ENCODE measurements around the gene TMEM26. TPM values are rescaled to one million over a fixed set of nuclear protein-coding genes. Genes with fewer than 3 reads are reported as not detected.

Gene TMEM26
- total and polyA plus RNA-seq, 9 of the 15 experiments (the other 6 are each of a cell fraction or from before 2014, with no cell fraction given), result not detected

DNA sequence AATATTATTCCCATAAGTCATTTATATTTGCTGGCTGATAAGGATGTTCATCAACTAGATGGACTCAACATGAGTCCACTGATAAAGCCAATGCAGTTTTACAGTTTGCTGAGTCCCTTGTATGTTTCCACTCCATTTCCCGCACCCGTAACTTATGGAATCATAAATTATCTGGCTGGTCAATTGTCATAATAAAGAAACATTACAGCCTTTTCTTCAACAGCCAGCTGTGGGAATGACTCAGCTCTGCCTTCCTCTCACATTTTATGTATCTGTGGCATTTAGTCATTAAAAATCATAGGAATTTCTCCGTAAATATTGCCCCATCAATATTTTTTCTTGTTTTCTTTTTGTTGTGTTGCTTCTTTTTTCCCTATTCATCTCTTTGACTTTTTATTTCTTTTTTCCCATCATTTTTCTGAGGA lies 22.3 kb upstream of the TMEM26 start:
- no peaks in the 10 kb centered on the region for H3K27me3 ChIP-seq (ENCODE audit: control insufficient read depth in 2 of 2, insufficient read depth in 2 of 2, low read length in 2 of 2)
- H3K4me2 ChIP-seq (ENCODE audit: insufficient read depth, low read length), result no peak overlapping the region
- ChIA-PET CTCF (ENCODE audit: low intra/inter-chr PET ratio) (no interaction called here), POLR2A (interaction anchor here (0.6 to 0.9 kb wide), 2 partner anchors 9 to 13 kb away, joined by 3 to 6 read pairs; no protein-coding TSS in a partner anchor)
- 0 out of 4 replicates have a peak overlapping the region, but pooled peaks of 1 of the 2 experiments have one; percentile 13 for H3K9ac ChIP-seq (ENCODE audit: insufficient read depth in 1 of 2, low read depth in 2 of 2, low read length in 2 of 2)
- peak overlapping the region; percentile 43; the same call in 1 of the 2 replicates for H2AFZ ChIP-seq (ENCODE audit: low read depth, low read length)
- in situ Hi-C loops (cut with MboI) (no loop called here), intact Hi-C loops (cut with micrococcal nuclease) (loop anchor here (2.0 to 5.0 kb wide), 2 partner anchors 117 to 359 kb away; no protein-coding TSS in a partner anchor)
- H3K4me1 ChIP-seq (replicated peaks in 1 of 2; ENCODE audit: control insufficient read depth in 2 of 2, insufficient read depth in 2 of 2, low read length in 2 of 2), result peaks cover 0 to 5% of the 10 kb centered on the region in 2 experiments; a peak in 2 of 5 replicates
- no peaks in the 10 kb centered on the region for H3K79me2 ChIP-seq (ENCODE audit: control insufficient read depth, insufficient read depth, low read length)
- no peaks in the 10 kb centered on the region for H3K9me3 ChIP-seq (replicated peaks; ENCODE audit: control insufficient read depth, insufficient read depth, low read depth, low read length)
- H3K4me3 ChIP-seq, result no peak overlapping the region
- H3K9me1 ChIP-seq (ENCODE audit: control insufficient read depth, insufficient read depth, low read length), result no peaks in the 10 kb centered on the region
- no TSS peak for BruUV-seq (replicated peaks)
- WGBS (ENCODE audit: insufficient coverage, low coverage, missing lambda C conversion rate), result 0% methylated on average over 3 of the region's 3 CpGs
- H3K36me3 ChIP-seq (ENCODE audit: control insufficient read depth, insufficient read depth, low read length), result no peaks in the 10 kb centered on the region
- H3K27ac ChIP-seq (ENCODE audit: extremely low read depth, low read depth, low read length), result peak overlapping the region; percentile 41; the same call in 1 of the 3 replicates
- DNase-seq (ENCODE audit: extremely low read depth in 1 of 4, low spot score in 3 of 4) (peak in 2 of 4 experiments; percentile 63 to 79), ATAC-seq (peak; percentile 67), FAIRE-seq (peak; percentile 65)
- H4K20me1 ChIP-seq (replicated peaks; ENCODE audit: control insufficient read depth, insufficient read depth, low read length), result no peaks in the 10 kb centered on the region
- TF ChIP-seq NRF1 (conservative IDR thresholded peaks at IDR 0.05 in 1 of 2, IDR thresholded peaks at IDR 0.05 in 1 of 2) (0 out of 4 replicates have a peak, but pooled peaks of 1 of the 2 experiments have one; percentile 14), JUND (IDR thresholded peaks at IDR 0.05; ENCODE audit: borderline replicate concordance, low read depth, low read length) (peak; percentile 82), JUND (tag; IDR thresholded peaks at IDR 0.05; ENCODE audit: borderline replicate concordance, low read depth, low read length) (peak; percentile 87; the same call in 2 of the 3 replicates), CXXC5 (CRISPR knock-in tag; IDR thresholded peaks at IDR 0.05) (peak; percentile 30; the same call in 1 of the 2 replicates), RHOXF2B (CRISPR knock-in tag; conservative IDR thresholded peaks at IDR 0.05) (no peak), CREB1 (IDR thresholded peaks at IDR 0.05) (no peak), CREB1 (CRISPR knock-in tag; IDR thresholded peaks at IDR 0.05) (no peak)
- TF ChIP-seq, protein P1, sequence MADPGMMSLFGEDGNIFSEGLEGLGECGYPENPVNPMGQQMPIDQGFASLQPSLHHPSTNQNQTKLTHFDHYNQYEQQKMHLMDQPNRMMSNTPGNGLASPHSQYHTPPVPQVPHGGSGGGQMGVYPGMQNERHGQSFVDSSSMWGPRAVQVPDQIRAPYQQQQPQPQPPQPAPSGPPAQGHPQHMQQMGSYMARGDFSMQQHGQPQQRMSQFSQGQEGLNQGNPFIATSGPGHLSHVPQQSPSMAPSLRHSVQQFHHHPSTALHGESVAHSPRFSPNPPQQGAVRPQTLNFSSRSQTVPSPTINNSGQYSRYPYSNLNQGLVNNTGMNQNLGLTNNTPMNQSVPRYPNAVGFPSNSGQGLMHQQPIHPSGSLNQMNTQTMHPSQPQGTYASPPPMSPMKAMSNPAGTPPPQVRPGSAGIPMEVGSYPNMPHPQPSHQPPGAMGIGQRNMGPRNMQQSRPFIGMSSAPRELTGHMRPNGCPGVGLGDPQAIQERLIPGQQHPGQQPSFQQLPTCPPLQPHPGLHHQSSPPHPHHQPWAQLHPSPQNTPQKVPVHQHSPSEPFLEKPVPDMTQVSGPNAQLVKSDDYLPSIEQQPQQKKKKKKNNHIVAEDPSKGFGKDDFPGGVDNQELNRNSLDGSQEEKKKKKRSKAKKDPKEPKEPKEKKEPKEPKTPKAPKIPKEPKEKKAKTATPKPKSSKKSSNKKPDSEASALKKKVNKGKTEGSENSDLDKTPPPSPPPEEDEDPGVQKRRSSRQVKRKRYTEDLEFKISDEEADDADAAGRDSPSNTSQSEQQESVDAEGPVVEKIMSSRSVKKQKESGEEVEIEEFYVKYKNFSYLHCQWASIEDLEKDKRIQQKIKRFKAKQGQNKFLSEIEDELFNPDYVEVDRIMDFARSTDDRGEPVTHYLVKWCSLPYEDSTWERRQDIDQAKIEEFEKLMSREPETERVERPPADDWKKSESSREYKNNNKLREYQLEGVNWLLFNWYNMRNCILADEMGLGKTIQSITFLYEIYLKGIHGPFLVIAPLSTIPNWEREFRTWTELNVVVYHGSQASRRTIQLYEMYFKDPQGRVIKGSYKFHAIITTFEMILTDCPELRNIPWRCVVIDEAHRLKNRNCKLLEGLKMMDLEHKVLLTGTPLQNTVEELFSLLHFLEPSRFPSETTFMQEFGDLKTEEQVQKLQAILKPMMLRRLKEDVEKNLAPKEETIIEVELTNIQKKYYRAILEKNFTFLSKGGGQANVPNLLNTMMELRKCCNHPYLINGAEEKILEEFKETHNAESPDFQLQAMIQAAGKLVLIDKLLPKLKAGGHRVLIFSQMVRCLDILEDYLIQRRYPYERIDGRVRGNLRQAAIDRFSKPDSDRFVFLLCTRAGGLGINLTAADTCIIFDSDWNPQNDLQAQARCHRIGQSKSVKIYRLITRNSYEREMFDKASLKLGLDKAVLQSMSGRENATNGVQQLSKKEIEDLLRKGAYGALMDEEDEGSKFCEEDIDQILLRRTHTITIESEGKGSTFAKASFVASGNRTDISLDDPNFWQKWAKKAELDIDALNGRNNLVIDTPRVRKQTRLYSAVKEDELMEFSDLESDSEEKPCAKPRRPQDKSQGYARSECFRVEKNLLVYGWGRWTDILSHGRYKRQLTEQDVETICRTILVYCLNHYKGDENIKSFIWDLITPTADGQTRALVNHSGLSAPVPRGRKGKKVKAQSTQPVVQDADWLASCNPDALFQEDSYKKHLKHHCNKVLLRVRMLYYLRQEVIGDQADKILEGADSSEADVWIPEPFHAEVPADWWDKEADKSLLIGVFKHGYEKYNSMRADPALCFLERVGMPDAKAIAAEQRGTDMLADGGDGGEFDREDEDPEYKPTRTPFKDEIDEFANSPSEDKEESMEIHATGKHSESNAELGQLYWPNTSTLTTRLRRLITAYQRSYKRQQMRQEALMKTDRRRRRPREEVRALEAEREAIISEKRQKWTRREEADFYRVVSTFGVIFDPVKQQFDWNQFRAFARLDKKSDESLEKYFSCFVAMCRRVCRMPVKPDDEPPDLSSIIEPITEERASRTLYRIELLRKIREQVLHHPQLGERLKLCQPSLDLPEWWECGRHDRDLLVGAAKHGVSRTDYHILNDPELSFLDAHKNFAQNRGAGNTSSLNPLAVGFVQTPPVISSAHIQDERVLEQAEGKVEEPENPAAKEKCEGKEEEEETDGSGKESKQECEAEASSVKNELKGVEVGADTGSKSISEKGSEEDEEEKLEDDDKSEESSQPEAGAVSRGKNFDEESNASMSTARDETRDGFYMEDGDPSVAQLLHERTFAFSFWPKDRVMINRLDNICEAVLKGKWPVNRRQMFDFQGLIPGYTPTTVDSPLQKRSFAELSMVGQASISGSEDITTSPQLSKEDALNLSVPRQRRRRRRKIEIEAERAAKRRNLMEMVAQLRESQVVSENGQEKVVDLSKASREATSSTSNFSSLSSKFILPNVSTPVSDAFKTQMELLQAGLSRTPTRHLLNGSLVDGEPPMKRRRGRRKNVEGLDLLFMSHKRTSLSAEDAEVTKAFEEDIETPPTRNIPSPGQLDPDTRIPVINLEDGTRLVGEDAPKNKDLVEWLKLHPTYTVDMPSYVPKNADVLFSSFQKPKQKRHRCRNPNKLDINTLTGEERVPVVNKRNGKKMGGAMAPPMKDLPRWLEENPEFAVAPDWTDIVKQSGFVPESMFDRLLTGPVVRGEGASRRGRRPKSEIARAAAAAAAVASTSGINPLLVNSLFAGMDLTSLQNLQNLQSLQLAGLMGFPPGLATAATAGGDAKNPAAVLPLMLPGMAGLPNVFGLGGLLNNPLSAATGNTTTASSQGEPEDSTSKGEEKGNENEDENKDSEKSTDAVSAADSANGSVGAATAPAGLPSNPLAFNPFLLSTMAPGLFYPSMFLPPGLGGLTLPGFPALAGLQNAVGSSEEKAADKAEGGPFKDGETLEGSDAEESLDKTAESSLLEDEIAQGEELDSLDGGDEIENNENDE (IDR thresholded peaks at IDR 0.05; ENCODE audit: low read depth, low read length), result no peak
